SK-N-SH treated with all-trans-retinoic acid at 6 μM for 48 hours (cell line): ENCODE data around the gene NUMB.

Experiments
- ATAC-seq: fragments of 200-7000 bp; cut with Tn5 transposase; 3 replicates; pipeline ENCODE4 v1.9.1; 2020; ENCODE audit warnings: mild to moderate bottlenecking, moderate library complexity
- ARNTL ChIP-seq: fragments of 450-650 bp; formaldehyde crosslinking; IDR thresholded peaks from 2 replicates; pipeline ENCODE4 v1.5.0; 2020; ENCODE audit warnings: low read depth, mild to moderate bottlenecking, moderate library complexity, borderline replicate concordance
- BACH2 ChIP-seq: fragments of 250-450 bp; sonication (Bioruptor Pico); IDR thresholded peaks from 2 replicates; pipeline ENCODE4 v1.9.0; 2021; ENCODE audit warnings: mild to moderate bottlenecking, borderline replicate concordance
- CREB5 ChIP-seq: fragments of 250-450 bp; sonication (Bioruptor Pico); IDR thresholded peaks from 2 replicates; pipeline ENCODE4 v1.5.1; 2020; ENCODE audit warnings: low read depth, mild to moderate bottlenecking, moderate library complexity
- CSRNP3 ChIP-seq: fragments of 250-450 bp; sonication (Bioruptor Pico); IDR thresholded peaks from 2 replicates; pipeline ENCODE4 v1.5.1; 2021; ENCODE audit warnings: mild to moderate bottlenecking, moderate library complexity
- ESRRG ChIP-seq: fragments of 250-450 bp; sonication (Bioruptor Pico); IDR thresholded peaks from 2 replicates; pipeline ENCODE4 v1.6.1; 2021; ENCODE audit warnings: mild to moderate bottlenecking
- ISL1 ChIP-seq: fragments of 250-450 bp; sonication (Bioruptor Pico); IDR thresholded peaks from 2 replicates; pipeline ENCODE4 v2.1.2; 2022; ENCODE audit warnings: mild to moderate bottlenecking, moderate library complexity
- OSR1 ChIP-seq: fragments of 250-450 bp; sonication (Bioruptor Pico); IDR thresholded peaks from 2 replicates; pipeline ENCODE4 v1.8.0; 2022; ENCODE audit warnings: moderate library complexity, mild to moderate bottlenecking, inconsistent platforms
- PATZ1 ChIP-seq: fragments of 250-450 bp; sonication (Bioruptor Pico); IDR thresholded peaks from 2 replicates; pipeline ENCODE4 v1.8.0; 2020; ENCODE audit warnings: mild to moderate bottlenecking, moderate library complexity, borderline replicate concordance
- PPARA ChIP-seq: fragments of 250-450 bp; sonication (Bioruptor Pico); IDR thresholded peaks from 2 replicates; pipeline ENCODE4 v1.5.0; 2020; ENCODE audit warnings: mild to moderate bottlenecking, borderline replicate concordance
- SNAI2 ChIP-seq: fragments of 250-450 bp; sonication (Bioruptor Pico); IDR thresholded peaks from 2 replicates; pipeline ENCODE4 v1.5.0; 2020; ENCODE audit warnings: mild to moderate bottlenecking, moderate library complexity
- TCF4 ChIP-seq: fragments of 250-450 bp; sonication (Bioruptor Pico); IDR thresholded peaks from 2 replicates; pipeline ENCODE4 v1.8.0; 2021; ENCODE audit warnings: mild to moderate bottlenecking, moderate library complexity, borderline replicate concordance
- TSHZ2 ChIP-seq: fragments of 250-450 bp; sonication (Bioruptor Pico); IDR thresholded peaks from 2 replicates; pipeline ENCODE4 v1.5.0; 2020; ENCODE audit warnings: mild to moderate bottlenecking, moderate library complexity
- ZC3H10 ChIP-seq: fragments of 250-450 bp; sonication (Bioruptor Pico); IDR thresholded peaks from 2 replicates; pipeline ENCODE4 v1.5.1; 2021; ENCODE audit warnings: mild to moderate bottlenecking, moderate library complexity
- ZFP3 ChIP-seq: fragments of 250-450 bp; sonication (Bioruptor Pico); IDR thresholded peaks from 2 replicates; pipeline ENCODE4 v1.5.0; 2020; ENCODE audit warnings: mild to moderate bottlenecking, moderate library complexity
- ZFP30 ChIP-seq: fragments of 450-650 bp; formaldehyde crosslinking; IDR thresholded peaks from 2 replicates; pipeline ENCODE4 v1.5.0; 2022; ENCODE audit warnings: mild to moderate bottlenecking, moderate library complexity
- ZNF565 ChIP-seq: fragments of 450-650 bp; formaldehyde crosslinking; conservative IDR thresholded peaks from 2 replicates; pipeline ENCODE4 v1.5.0; 2020; ENCODE audit warnings: low read depth, mild to moderate bottlenecking, moderate library complexity
- ZNF70 ChIP-seq: fragments of 450-650 bp; formaldehyde crosslinking; IDR thresholded peaks from 2 replicates; pipeline ENCODE4 v1.5.0; 2020; ENCODE audit warnings: mild to moderate bottlenecking, moderate library complexity
- ZNF8 ChIP-seq: fragments of 450-650 bp; formaldehyde crosslinking; IDR thresholded peaks from 2 replicates; pipeline ENCODE4 v1.5.0; 2020; ENCODE audit warnings: mild to moderate bottlenecking, moderate library complexity

NUMB gene

GRCh38 chr14:73432124-73432523 is 26.2 kb downstream of the NUMB start:
- TF ChIP-seq PATZ1 (CRISPR knock-in tag): no peak
- TF ChIP-seq ZFP3: no peak
- TF ChIP-seq ISL1 (CRISPR knock-in tag): no peak
- TF ChIP-seq ZNF8 (CRISPR knock-in tag): no peak
- TF ChIP-seq OSR1 (CRISPR knock-in tag): no peak
- TF ChIP-seq SNAI2: no peak
- no peak for TF ChIP-seq ARNTL (CRISPR knock-in tag)
- no peak for TF ChIP-seq PPARA (CRISPR knock-in tag)
- TF ChIP-seq TSHZ2 (CRISPR knock-in tag): no peak
- TF ChIP-seq ZNF565 (CRISPR knock-in tag): no peak
- no peak for TF ChIP-seq ZC3H10 (CRISPR knock-in tag)
- TF ChIP-seq, all 23 proteins: peak for 0
- ATAC-seq: no peak

GRCh38 chr14:73428353-73428824 is 30.0 kb downstream of the NUMB start:
- TF ChIP-seq PPARA (CRISPR knock-in tag) (no peak), ZFP3 (no peak), CSRNP3 (CRISPR knock-in tag) (no peak), BACH2 (no peak)
- TF ChIP-seq, all 23 proteins: peak for 0
- no peak for ATAC-seq

- TF ChIP-seq ZNF70 (no peak), ESRRG (CRISPR knock-in tag) (no peak), ZFP30 (CRISPR knock-in tag) (no peak), ZFP3 (no peak), ZC3H10 (CRISPR knock-in tag) (no peak), ZNF565 (CRISPR knock-in tag) (no peak), CREB5 (CRISPR knock-in tag) (no peak), ZNF8 (CRISPR knock-in tag) (no peak), TCF4 (CRISPR knock-in tag) (no peak), TSHZ2 (CRISPR knock-in tag) (no peak), PATZ1 (CRISPR knock-in tag) (no peak), ISL1 (CRISPR knock-in tag) (no peak), BACH2 (no peak)
- ATAC-seq: no peak
These were observed 30.7 kb downstream of the NUMB start for GRCh38 chr14:73427516-73428264.
